HCT116 (cell line): ENCODE results near the gene KCNJ4.
"Not testable (repeated sequence)": the region's sequence is repeated elsewhere in the genome, so short reads cannot be mapped to it uniquely, and the experiment has no call there.

Source experiments
- EGR1 ChIP-seq: IDR thresholded peaks from 2 replicates; pipeline ENCODE4 v1.6.1; 2012; ENCODE audit warnings: low read depth
- SP1 ChIP-seq: IDR thresholded peaks from 2 replicates; pipeline ENCODE4 v1.6.1; 2012; ENCODE audit warnings: low read depth
- TF ChIP-seq, protein P1 (sequence below), 3 experiments: fragments of 200-600 bp in 1 of 3; sonication (generic) in 1 of 3; IDR thresholded peaks in 2 of 3; conservative IDR thresholded peaks in 1 of 3; 2 replicates each; pipeline ENCODE4 v1.5.1; 2012 to 2017; ENCODE audit warnings: low read depth in 2 of 3, low read length in 2 of 3, antibody characterized with exemption in 1 of 3, borderline replicate concordance in 1 of 3, control low read depth in 1 of 3, mild to moderate bottlenecking in 1 of 3, mixed read lengths in 1 of 3, mixed run types in 1 of 3, moderate library complexity in 1 of 3; ENCODE audit not compliant: insufficient read depth in 1 of 3
- TF ChIP-seq, protein P2 (sequence below): IDR thresholded peaks from 2 replicates; pipeline ENCODE4 v1.6.1; 2012; ENCODE audit warnings: low read depth

DNA sequence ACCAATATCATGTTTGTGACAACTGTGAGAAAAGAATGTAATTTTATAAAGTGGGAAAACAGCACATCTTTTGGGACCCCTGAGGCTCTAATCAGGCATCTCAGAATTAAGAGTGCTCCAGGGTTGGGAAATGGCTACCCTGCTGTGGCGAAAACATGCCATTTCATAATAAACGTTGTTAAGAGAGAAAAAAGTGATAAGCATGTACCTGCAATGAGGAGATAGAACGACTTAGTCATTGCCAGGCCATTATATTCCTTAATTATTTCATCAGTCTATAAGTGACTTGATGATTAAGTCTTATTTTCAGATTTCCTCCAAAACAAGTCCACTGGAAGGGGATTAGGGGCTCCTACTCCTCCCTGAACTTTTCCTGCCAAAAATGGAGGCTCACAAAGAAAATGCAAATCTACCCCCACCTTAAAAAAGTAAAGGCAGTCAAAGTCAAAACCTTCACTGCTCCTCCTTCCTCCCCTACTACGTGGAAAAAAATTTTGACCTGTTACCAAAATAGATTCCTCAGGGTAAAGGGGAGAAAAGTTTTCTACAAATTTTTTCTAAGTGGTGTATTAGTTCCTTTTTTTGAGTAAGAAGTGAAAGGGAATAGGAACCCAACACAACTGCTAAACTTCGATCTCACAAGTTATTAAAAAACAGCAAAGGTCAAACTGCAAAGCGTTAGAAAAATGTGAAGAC lies 59.9 kb downstream of the KCNJ4 start:
- TF ChIP-seq, protein P1, sequence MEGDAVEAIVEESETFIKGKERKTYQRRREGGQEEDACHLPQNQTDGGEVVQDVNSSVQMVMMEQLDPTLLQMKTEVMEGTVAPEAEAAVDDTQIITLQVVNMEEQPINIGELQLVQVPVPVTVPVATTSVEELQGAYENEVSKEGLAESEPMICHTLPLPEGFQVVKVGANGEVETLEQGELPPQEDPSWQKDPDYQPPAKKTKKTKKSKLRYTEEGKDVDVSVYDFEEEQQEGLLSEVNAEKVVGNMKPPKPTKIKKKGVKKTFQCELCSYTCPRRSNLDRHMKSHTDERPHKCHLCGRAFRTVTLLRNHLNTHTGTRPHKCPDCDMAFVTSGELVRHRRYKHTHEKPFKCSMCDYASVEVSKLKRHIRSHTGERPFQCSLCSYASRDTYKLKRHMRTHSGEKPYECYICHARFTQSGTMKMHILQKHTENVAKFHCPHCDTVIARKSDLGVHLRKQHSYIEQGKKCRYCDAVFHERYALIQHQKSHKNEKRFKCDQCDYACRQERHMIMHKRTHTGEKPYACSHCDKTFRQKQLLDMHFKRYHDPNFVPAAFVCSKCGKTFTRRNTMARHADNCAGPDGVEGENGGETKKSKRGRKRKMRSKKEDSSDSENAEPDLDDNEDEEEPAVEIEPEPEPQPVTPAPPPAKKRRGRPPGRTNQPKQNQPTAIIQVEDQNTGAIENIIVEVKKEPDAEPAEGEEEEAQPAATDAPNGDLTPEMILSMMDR (IDR thresholded peaks at IDR 0.05 in 2 of 3, conservative IDR thresholded peaks at IDR 0.05 in 1 of 3; ENCODE audit: borderline replicate concordance in 1 of 3, insufficient read depth in 1 of 3, low read depth in 2 of 3, low read length in 2 of 3) = not testable (repeated sequence)
- not testable (repeated sequence) for TF ChIP-seq EGR1, SP1
- TF ChIP-seq, protein P2, sequence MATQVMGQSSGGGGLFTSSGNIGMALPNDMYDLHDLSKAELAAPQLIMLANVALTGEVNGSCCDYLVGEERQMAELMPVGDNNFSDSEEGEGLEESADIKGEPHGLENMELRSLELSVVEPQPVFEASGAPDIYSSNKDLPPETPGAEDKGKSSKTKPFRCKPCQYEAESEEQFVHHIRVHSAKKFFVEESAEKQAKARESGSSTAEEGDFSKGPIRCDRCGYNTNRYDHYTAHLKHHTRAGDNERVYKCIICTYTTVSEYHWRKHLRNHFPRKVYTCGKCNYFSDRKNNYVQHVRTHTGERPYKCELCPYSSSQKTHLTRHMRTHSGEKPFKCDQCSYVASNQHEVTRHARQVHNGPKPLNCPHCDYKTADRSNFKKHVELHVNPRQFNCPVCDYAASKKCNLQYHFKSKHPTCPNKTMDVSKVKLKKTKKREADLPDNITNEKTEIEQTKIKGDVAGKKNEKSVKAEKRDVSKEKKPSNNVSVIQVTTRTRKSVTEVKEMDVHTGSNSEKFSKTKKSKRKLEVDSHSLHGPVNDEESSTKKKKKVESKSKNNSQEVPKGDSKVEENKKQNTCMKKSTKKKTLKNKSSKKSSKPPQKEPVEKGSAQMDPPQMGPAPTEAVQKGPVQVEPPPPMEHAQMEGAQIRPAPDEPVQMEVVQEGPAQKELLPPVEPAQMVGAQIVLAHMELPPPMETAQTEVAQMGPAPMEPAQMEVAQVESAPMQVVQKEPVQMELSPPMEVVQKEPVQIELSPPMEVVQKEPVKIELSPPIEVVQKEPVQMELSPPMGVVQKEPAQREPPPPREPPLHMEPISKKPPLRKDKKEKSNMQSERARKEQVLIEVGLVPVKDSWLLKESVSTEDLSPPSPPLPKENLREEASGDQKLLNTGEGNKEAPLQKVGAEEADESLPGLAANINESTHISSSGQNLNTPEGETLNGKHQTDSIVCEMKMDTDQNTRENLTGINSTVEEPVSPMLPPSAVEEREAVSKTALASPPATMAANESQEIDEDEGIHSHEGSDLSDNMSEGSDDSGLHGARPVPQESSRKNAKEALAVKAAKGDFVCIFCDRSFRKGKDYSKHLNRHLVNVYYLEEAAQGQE = not testable (repeated sequence)
